ENCODE results near the gene TNP2. TPM values are rescaled to one million over a fixed set of nuclear protein-coding genes. Genes with fewer than 3 reads are reported as not detected.

TNP2 gene
- total RNA-seq (not detected), polyA plus RNA-seq (not detected)

DNA sequence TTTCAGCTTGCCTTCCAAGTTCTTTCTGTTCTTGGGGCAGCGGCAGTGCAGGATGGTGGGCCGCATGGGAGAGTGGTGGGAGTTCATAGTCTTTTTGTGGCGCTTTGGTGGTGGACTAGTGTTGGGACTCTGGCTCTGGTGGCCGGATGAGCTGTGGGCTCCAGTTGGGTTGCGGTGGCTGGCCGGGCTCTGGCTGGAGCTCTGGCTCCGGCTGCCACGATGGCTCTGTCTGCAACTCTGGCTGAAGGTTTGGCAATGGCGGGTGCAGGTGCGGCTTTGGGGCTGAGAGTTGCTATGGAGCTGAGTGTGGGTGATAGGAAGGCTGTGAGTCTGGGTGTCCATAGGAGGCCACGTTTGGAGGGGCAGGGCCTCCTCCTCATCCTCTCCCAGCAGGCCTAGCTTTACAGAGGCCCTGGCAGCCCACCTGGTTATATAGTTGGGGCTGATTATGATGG lies at the start of gene TNP2:
Gene TNP2, minus strand, starts transcription at position 405 of the 455 bp plus-strand sequence. Its CDS starts 63 bp downstream, at position 342.
- ATAC-seq (no peak), FAIRE-seq (no peak), DNase-seq (no peak)
- H3K4me3 ChIP-seq, result no peak within 1 kb of the TSS
- H3K36me3 ChIP-seq, result no peaks in the 10 kb centered on the region
- peaks cover 0 to 3% (median 0%) of the 10 kb centered on the region in 3 donors for H3K4me1 ChIP-seq
- TF ChIP-seq, protein P1, sequence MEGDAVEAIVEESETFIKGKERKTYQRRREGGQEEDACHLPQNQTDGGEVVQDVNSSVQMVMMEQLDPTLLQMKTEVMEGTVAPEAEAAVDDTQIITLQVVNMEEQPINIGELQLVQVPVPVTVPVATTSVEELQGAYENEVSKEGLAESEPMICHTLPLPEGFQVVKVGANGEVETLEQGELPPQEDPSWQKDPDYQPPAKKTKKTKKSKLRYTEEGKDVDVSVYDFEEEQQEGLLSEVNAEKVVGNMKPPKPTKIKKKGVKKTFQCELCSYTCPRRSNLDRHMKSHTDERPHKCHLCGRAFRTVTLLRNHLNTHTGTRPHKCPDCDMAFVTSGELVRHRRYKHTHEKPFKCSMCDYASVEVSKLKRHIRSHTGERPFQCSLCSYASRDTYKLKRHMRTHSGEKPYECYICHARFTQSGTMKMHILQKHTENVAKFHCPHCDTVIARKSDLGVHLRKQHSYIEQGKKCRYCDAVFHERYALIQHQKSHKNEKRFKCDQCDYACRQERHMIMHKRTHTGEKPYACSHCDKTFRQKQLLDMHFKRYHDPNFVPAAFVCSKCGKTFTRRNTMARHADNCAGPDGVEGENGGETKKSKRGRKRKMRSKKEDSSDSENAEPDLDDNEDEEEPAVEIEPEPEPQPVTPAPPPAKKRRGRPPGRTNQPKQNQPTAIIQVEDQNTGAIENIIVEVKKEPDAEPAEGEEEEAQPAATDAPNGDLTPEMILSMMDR (IDR thresholded peaks at IDR 0.05), result no peak
- no peaks in the 10 kb centered on the region for H3K9me3 ChIP-seq
- H3K27ac ChIP-seq, result no peak within 1 kb of the TSS
- 91 to 93% methylated on average over 11 of the region's 11 CpGs for WGBS, 2 donors
- no peaks in the 10 kb centered on the region for H3K27me3 ChIP-seq
- intact Hi-C loops (cut with DNase I), result no loop called here

DNA sequence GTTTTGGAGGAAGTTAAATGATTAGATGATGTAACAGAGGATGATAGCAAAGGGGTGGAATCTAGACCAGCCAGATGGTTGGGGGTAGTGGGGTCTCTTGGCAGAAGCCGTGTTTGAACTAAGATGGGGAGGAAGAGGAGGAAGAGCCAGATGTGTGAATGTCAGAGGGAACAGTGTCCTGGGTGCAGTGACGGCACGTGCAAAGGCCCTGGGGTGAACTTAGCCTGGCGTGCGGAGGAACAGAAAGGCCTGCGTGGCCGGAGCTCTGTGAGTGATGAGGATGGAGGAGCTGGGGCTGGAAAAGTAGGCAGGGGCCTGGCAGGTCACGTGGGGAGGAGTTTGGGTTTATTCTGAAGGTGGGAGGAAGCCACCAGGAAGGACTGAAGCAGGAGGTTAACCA lies 49.7 kb upstream of the TNP2 start:
- TF ChIP-seq, protein P1 (IDR thresholded peaks at IDR 0.05), result no peak
- Histone ChIP-seq H3K27me3 (no peaks in the 10 kb centered on the region), H3K9me3 (no peaks in the 10 kb centered on the region), H3K4me1 (no peaks in the 10 kb centered on the region), H3K4me3 (no peak overlapping the region), H3K27ac (no peak overlapping the region), H3K36me3 (no peaks in the 10 kb centered on the region)
- 82 to 84% methylated on average over 8 of the region's 8 CpGs for WGBS, 2 donors
- DNase-seq (no peak), FAIRE-seq (no peak), ATAC-seq (no peak)
- intact Hi-C loops (cut with DNase I), result no loop called here

DNA sequence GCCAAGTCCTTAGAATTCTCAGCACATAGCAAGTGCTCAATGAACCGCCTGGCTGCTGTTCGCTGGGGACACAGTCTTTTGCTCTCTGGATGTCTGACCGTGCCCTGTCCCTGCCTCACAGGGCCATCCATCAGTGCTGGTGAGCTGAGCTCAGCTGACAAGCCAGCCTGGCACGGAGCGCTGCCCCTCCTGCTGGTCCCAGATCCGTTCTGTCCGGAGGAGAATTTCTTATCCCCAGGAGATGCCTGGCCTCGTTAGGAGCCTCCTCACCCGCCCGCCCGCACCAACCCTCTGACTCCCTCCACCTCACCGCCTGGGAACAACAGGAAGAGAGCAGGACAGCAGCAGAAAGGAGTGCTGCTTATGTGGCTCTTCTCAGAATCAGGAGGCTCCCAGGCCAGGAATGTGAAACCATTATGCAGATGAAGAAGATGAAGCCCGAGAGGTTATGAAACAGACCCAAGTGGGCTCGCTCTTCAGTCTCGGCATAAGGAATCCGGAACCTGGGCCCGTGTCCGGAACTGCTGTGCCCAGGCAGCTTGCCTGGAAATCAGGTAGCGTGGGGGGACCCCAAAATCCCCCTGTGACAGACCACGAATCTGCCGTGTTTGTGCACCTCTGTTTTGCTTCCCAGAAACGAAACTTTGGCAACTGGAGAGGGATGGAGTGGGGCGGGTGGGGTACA lies 47.3 kb upstream of the TNP2 start:
- H3K4me3 ChIP-seq, result no peak overlapping the region
- 88 to 94% methylated on average over 23 of the region's 23 CpGs for WGBS, 2 donors
- intact Hi-C loops (cut with DNase I), result no loop called here
- H3K27me3 ChIP-seq, result no peaks in the 10 kb centered on the region
- no peak for DNase-seq
- no peak for FAIRE-seq
- H3K4me1 ChIP-seq, result peaks cover 0 to 14% (median 6%) of the 10 kb centered on the region in 3 donors
- H3K36me3 ChIP-seq, result no peaks in the 10 kb centered on the region
- no peak overlapping the region for H3K27ac ChIP-seq
- H3K9me3 ChIP-seq, result no peaks in the 10 kb centered on the region
- ATAC-seq, result no peak
- TF ChIP-seq, protein P1 (IDR thresholded peaks at IDR 0.05), result no peak

DNA sequence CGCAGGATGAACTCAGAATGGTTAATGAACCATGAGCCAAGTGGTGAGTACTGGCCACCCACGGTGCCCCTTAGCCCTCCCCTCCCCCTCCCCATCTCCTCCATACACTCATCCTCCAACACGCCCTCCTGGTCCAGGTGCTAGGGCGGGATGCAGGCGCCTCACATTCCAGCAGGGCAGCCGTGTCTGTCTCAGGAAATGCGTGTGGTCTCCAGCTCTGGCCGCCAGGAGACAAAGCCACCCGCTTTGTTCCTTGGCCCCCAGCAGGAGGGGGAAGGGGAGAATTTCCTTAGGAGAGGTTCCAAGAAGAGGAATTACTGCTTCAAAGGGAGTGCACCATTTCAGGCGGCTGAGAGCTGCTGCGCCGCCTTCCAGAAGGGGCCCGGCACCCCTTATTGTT lies 46.4 kb upstream of the TNP2 start:
- H3K4me1 ChIP-seq, result peaks cover 0 to 14% (median 6%) of the 10 kb centered on the region in 3 donors
- H3K9me3 ChIP-seq, result no peaks in the 10 kb centered on the region
- H3K27me3 ChIP-seq, result no peaks in the 10 kb centered on the region
- no peak for ATAC-seq
- H3K4me3 ChIP-seq, result no peak overlapping the region
- DNase-seq, result no peak
- no peak for FAIRE-seq
- WGBS, 2 donors, result 81 to 84% methylated on average over 13 of the region's 13 CpGs
- TF ChIP-seq, protein P1 (IDR thresholded peaks at IDR 0.05), result no peak
- no peaks in the 10 kb centered on the region for H3K36me3 ChIP-seq
- intact Hi-C loops (cut with DNase I), result no loop called here
- H3K27ac ChIP-seq, result no peak overlapping the region

DNA sequence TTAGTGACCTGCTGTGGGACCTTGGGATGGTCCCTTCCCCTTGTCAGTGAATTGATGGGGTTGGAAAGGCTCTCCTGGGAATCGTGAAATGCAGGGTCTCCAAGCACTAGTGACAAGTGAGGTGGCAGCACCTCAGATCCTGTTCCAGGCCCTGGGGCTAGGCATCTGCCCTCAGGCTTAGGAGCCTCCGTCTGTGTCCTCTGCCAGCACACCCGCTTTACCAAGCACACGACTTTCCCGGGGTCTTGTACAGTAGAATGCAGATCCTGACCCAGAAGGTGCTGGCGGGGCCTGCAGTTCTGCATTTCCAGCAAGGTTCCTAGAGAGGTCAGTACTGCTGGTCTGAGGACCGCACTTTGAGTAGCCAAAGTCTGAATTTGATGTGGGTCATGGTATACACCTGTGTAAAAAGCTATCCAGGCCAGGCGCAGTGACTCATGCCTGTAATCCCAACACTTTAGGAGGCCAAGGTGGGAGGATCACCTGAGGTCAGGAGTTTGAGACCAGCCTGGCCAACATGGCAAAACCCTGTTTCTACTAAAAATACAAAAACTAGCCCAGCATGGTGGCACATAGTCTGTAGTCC lies 45.3 kb upstream of the TNP2 start:
- FAIRE-seq (no peak), DNase-seq (no peak), ATAC-seq (no peak)
- Histone ChIP-seq H3K36me3 (no peaks in the 10 kb centered on the region), H3K9me3 (no peaks in the 10 kb centered on the region), H3K4me3 (no peak overlapping the region), H3K27me3 (no peaks in the 10 kb centered on the region), H3K27ac (no peak overlapping the region), H3K4me1 (peaks cover 0 to 14% (median 6%) of the 10 kb centered on the region in 3 donors)
- intact Hi-C loops (cut with DNase I), result no loop called here
- TF ChIP-seq, protein P1 (IDR thresholded peaks at IDR 0.05), result no peak
- WGBS, 2 donors, result 94% methylated on average over 8 of the region's 8 CpGs
